ENCODE measurements around the gene CCSAP.

DNA sequence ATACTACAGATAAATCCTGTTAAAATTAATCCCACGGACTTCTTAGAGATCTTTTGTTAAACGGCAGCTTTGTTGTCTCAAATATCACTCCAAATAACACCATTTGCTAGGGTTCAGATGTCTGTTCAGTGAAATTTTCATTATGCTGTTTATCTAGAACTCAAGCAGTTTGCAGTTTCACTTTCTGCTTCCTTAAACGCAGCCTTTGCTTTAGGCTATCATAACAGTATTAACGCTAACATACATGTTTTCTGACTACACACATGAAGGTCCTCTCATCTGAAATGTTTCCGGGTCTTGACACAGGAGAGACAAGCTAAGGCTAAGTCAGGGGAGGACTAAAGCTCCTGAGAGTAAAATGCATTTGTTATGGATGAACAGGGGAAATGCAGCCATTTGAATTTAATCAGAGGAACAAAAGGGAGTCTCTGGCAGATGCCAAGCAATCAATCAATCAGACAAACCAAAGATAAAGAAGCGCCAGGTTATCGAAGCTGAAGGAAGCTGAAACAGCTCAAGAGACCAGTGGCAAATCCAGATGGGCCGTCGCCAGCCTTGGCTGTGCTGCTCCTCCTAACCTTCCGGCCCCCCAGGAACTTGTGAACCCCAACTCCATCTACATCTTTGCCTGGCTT lies 16.9 kb downstream of the CCSAP start:
- TF ChIP-seq, protein P1, sequence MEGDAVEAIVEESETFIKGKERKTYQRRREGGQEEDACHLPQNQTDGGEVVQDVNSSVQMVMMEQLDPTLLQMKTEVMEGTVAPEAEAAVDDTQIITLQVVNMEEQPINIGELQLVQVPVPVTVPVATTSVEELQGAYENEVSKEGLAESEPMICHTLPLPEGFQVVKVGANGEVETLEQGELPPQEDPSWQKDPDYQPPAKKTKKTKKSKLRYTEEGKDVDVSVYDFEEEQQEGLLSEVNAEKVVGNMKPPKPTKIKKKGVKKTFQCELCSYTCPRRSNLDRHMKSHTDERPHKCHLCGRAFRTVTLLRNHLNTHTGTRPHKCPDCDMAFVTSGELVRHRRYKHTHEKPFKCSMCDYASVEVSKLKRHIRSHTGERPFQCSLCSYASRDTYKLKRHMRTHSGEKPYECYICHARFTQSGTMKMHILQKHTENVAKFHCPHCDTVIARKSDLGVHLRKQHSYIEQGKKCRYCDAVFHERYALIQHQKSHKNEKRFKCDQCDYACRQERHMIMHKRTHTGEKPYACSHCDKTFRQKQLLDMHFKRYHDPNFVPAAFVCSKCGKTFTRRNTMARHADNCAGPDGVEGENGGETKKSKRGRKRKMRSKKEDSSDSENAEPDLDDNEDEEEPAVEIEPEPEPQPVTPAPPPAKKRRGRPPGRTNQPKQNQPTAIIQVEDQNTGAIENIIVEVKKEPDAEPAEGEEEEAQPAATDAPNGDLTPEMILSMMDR (IDR thresholded peaks at IDR 0.05 in 4 of 5, conservative IDR thresholded peaks at IDR 0.05 in 1 of 5) = no peak
- TF ChIP-seq POLR2A (IDR thresholded peaks at IDR 0.05) = no peak

All from gastrocnemius medialis (tissue), 4 donors.